Measurements from ENCODE around the gene ACADS. TPM values are rescaled to one million over a fixed set of nuclear protein-coding genes. Genes with fewer than 3 reads are reported as not detected.

The ACADS gene, protein sequence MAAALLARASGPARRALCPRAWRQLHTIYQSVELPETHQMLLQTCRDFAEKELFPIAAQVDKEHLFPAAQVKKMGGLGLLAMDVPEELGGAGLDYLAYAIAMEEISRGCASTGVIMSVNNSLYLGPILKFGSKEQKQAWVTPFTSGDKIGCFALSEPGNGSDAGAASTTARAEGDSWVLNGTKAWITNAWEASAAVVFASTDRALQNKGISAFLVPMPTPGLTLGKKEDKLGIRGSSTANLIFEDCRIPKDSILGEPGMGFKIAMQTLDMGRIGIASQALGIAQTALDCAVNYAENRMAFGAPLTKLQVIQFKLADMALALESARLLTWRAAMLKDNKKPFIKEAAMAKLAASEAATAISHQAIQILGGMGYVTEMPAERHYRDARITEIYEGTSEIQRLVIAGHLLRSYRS
- polyA plus RNA-seq (ENCODE audit: insufficient read length) = 14.5 TPM
- long read RNA-seq, donor 1, transcript ACADS-201 (10 exons, 1,950 nt) = major isoform, 8 of 9 reads
- long read RNA-seq, donor 1, partial matches to known transcripts = 0 of 9 reads
- long read RNA-seq, donor 1, other reads (novel, unspliced or antisense) = 0 of 9 reads
- long read RNA-seq, donor 2, transcript ACADS-201 (10 exons, 1,950 nt) = major isoform, 8 of 18 reads
- long read RNA-seq, donor 2, partial matches to known transcripts = 10 of 18 reads
- long read RNA-seq, donor 2, other reads (novel, unspliced or antisense) = 0 of 18 reads
- long read RNA-seq, donor 3, transcript ACADS-201 (10 exons, 1,950 nt) = major isoform, 9 of 9 reads
- long read RNA-seq, donor 3, partial matches to known transcripts = 0 of 9 reads
- long read RNA-seq, donor 3, other reads (novel, unspliced or antisense) = 0 of 9 reads
- long read RNA-seq, donor 4, partial matches to known transcripts = 9 of 9 reads
- long read RNA-seq, donor 4, other reads (novel, unspliced or antisense) = 0 of 9 reads
- long read RNA-seq, donor 5, transcript ACADS-201 (10 exons, 1,950 nt) = major isoform, 12 of 29 reads
- long read RNA-seq, donor 5, partial matches to known transcripts = 17 of 29 reads
- long read RNA-seq, donor 5, other reads (novel, unspliced or antisense) = 0 of 29 reads
- long read RNA-seq, donor 6, transcript ACADS-201 (10 exons, 1,950 nt) = major isoform, 12 of 28 reads
- long read RNA-seq, donor 6, partial matches to known transcripts = 16 of 28 reads
- long read RNA-seq, donor 6, other reads (novel, unspliced or antisense) = 0 of 28 reads
- long read RNA-seq, donor 7, transcript ACADS-201 (10 exons, 1,950 nt) = major isoform, 15 of 21 reads
- long read RNA-seq, donor 7, partial matches to known transcripts = 0 of 21 reads
- long read RNA-seq, donor 7, other reads (novel, unspliced or antisense) = 5 of 21 reads
- long read RNA-seq, donor 8, partial matches to known transcripts = 0 of 2 reads
- long read RNA-seq, donor 8, other reads (novel, unspliced or antisense) = 0 of 2 reads

DNA sequence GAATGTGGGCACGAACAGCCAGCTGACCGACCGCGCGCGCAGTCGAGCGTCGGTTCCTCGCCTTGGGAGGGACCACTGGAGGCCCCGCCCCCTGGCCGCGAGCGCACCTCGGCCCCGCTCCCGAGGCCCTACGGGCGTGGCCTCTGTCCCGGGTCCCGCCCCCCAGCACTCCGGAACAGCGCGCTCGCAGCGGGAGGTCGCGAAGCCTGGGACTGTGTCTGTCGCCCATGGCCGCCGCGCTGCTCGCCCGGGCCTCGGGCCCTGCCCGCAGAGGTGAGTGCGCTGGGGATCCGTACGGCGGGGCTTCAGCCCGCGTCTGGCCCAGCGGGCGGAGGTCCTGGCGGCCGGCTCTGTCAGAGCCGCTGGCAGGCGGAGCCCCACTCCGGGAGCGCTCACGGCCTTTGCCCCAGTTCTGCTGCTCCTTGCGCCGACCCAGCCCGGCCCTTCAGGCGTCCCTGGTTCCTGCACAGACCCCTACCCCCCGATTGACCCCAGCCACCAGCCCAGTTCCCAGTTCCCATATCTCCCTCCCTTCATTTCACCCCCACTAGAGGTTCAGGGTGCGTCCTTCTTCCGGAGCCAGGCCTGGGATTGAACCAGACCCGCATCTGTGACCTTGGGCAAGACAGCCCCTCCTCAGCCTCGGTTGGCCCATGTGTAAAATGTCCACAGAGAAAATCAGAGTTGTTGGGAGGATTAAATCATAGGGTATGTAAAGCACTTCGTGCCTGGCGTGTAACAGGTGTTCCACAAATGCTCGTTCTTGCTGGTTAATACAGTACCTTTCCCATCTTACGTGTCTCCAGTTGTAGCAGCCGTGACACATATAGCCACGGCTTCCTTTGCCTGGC lies at the start of gene ACADS:
Gene ACADS (plus strand): TSS at position 168 of the 851 bp plus-strand sequence. CDS start 60 bp downstream, at position 228.
- DNase-seq = peak; percentile 85

DNA sequence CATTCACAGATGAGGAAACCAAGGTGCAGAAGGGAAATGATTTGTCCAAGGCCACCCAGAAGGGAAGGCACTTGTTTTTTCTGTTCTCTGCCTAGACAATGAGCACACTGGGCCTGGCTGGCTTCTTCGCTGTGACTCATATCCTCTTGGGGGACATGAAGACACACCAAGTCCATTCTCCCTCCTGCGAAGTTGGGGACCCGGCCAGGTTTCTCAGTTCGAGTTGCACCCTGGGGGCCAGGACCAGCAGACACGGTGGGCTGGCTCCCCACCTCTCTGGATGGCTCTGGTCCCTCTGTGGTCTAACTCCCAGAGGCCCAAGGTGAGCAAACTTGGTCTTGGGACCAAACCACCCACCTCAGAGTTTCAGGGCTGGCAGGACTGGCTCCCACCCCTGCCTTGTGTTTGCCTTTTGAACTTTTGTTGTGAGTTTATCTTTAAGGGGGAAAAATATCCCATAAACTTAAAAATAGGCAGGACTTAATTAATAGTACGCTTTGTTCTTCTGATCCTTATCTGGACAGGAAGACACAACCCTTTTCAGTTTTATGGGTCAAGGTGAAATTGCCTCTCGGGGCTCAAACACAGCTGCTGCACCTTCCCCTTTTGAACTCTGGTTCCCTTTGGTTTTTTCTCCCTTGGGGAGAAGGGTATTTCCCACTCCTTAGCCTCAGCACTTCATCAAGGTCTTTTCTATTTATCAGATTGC lies 47.7 kb upstream of the ACADS start:
- DNase-seq = no peak

DNA sequence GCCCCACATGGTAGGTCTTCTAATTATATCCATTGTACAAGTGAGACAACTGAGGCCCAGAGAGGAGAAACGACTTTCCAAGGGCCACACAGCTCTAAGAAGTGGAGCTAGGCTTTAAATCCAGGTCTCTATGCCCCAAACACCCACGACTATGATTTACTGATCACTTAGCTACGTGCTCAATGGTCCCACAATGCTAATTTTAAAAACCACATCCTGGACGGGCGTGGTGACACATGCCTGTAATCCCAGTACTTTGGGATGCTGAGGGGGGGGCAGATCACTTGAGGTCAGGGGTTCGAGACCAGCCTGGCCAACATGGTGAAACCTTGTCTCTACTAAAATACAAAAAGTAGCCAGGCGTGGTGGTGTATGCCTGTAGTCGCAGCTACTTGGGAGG lies 47.1 kb upstream of the ACADS start:
- DNase-seq = no peak

DNA sequence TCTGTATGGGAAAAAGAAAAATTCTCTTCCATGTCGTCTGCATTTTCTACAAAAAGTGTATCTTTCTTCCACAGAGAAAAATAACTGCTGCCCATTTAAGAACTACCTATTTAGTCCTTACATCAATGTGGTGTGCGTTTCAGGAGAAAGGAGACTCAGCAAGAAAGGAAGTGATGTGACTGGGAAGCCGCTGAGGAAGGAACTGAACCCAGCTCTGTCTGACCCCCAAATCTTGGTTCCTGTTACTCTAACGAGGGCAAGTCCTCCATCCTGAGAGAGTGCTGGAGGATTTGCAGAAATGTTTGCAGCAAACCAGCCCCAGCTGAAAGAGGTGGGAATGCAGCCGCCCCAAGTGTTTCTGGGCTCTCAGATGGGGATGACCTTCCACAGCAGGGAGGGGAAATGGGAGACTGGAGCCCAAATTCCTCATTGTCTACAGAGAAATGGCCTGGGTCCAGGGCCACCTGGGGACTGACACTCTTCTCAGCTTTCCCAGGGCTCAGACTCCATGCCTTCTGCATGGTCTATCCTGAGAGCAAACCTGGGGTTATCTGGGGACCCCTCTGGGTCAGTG lies 45.4 kb upstream of the ACADS start:
- no peak for DNase-seq

DNA sequence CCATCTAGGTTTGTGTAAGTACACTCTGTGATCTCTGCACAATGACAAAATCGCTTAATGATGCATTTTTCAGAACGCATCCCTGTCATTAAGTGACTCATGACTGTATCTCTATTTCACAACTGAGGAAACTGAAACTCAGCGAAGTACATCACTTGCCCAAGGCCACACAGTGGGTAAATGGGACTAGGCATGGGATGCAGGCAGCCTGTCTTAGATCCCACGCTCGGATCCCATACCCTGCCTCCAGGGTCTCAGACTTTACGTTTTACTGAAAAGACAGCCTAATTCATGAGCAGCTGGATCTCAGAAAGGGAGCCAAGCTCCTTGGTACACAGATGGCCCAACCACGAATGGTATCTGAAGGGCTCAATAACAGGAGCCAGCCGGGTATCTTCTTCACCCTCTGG lies 41.1 kb upstream of the ACADS start:
- no peak for DNase-seq

DNA sequence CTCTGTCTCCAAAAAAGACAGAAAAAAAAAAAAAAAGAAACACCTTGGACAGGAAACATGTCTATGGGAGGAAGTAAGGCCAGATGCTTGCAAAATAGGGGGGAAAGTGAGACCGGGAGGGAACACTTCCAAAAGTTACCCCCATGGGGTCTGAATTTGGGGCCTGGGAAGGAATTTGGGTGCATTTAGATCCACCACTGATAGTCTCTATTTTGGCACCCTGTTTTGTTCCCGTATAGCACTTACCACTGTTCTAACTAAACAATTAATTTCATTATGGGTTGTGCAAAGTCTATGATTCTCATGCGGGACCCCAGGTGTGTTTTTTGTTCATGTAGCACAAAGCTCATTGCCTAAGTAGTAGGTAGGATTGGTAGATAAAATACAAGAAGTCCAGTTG lies 40.1 kb upstream of the ACADS start:
- no peak for DNase-seq

DNA sequence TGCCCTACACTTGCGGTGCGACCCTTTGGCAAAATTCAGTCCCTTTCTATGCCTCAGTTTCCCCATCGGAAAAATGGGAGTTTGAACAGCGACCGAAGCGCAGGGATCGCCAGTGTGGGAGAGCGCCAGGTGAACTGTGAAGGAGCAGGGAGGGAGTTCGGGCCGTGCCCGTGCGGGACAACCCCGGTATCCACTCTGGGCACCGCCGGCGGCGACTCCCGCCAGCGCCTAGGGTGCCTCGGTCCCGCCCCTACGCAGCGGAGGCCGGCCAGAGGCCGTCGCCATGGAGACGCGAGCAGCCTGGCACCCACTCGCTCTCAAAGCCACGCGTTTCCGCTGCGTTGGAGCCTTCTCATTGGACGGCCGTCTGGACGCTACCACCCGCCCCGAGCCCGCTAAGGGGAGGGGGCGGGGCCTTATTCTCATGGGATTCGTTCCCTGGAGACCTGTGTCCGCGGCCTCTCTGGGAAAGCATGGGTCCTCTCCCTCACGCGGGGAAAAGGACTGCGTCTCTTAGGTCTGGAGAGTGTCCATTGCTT lies 39.4 kb upstream of the ACADS start:
- DNase-seq = peak; percentile 97

DNA sequence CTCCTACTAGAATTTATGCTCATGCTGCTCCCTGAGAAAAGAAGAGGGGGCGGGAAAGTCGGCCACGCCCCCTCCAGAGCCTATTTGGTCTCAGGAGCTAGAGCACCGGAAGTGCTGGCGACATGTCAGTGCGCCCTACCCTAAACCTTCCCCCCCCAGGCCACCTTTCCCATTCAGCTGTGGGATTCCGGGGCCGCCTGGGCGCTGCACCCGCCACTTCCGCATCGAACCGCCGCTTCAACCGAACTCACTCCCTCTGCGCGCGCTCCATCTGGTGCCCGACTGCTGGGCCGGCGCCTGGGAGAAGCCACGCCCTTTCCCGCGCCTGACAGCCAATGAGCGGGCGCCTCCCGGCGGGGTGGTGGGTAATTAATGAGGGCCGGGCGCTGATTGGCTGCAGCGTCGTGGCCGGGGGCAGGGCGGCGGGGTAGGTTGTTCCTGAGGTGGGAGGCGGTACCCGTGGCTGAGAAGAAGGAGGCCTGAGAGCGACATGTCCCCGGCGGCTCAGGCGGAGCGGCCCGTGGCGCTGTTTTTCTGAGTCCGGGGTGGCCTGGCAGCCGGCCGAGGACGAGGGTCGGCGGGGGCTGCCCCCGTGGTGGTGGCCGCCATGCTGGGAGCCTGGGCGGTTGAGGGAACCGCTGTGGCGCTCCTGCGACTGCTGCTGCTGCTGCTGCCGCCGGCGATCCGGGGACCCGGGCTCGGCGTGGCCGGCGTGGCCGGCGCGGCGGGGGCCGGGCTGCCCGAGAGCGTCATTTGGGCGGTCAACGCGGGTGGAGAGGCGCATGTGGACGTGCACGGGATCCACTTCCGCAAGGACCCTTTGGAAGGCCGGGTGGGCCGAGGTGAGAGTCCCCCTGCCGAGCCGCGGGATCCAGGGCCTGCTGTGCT lies 38.7 kb upstream of the ACADS start, which contains the start of gene MLEC:
Gene MLEC (plus strand): TSS at position 460 of the 888 bp plus-strand sequence. CDS start 148 bp downstream, at position 608.
- peak; percentile 97 for DNase-seq

DNA sequence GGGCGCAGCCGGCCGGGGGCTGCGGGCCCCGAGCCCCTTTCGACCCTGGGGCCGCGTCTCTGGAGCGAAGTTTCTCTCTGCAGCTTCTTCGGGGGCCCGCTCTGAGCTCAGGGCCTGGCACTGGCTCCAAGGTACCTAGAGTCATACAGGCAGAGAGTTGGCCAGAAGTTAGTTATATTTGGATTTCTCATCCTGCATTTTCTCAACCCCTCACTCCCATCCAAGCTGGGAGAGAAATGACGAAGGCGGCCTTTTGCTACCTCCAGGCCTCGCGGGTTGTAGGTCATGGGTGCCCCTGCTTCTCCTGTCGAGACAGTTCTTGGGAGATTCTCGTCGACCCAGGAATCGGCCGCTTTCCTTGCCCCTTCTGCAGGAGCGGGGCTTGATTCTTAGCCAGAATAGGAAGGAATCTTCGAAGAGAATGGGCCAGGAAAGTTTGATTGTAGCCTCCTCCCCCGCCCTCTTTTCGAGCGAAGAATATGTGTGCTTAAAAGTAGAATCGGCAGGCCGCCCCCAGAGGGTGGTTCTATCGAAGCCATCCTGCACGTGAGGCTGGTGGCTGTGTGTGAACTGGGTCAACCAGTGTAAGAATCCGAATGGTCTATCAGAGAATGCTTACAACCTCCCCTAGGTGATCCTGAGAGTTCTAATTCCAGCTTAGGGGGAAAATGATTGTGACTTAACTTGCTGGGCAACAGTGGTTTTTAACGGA lies 37.9 kb upstream of the ACADS start:
- DNase-seq = no peak

DNA sequence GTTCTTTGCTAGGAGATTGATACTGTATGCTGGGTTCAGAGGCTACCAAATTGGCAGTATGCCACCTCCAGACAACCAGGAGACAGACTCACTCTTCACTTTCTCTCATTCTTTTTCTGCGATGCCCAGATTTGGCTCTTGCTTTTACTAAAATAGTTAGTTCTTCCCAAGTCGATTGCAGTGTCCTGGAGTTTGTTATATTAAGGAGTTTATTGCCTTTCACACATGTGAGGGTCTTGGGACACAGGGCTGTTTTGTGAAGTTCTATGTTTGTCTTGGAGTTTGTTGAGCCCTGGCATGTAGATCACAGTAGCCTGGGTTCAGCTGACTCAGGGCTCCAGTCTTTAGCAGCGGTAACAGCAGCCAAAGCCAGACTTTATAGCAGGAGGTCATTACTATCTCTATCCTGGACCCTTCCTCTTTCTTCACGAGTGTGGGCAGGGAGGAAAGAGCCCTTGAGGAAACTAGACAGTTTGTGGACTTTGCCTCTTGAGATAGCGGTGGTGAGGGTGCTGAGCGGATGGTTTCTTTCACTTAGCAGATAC lies 37.0 kb upstream of the ACADS start:
- no peak for DNase-seq

DNA sequence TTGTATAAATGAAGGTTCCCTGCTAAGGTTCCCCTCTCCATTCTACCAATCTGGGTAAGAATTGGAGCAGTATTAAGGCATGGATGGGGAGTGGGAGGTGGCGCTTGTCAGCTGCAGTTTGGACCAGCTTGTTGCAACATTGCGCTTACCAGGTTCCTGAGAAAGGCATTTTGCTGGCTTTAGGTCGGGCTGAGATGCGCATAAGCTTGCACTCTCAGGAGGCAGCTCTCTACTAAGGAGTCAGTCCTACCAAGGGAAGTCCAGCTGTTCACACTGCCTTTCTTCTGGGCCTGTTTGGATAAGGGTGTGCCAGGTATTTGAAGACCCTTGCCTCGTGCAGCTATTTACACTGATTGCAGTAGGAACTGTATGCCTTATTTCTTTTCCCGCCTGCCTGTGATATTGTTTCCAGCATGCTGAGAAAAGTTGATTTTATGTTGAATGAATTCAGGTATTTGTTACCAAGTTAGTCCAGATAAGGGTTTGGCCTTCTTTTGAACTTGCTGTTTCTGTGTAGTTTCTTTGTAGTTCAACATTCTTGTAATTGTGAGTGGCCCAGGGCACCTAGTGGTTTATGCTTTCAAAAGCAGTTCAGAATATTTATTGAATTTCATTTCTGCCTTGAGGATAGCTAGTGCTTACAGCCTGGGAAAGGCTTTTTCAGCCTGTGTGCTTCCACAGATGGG lies 36.1 kb upstream of the ACADS start:
- DNase-seq = no peak

DNA sequence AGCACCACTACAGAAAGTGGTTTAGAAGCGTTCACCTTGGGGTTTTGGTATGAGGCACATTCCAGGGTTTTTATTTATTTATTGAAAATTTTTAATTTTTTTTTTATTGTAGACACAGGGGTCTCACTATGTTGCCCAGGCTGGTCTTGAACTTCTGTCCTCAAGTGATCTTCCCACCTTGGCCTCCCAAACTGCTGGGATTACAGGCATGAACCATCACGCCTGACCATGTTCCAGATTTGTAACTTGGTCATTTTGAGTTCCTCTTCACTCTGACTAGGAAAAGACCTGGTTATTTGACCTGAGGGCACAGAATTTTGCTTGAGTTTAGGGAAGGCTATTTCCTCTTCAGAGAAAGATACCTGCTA lies 35.6 kb upstream of the ACADS start:
- DNase-seq = no peak

DNA sequence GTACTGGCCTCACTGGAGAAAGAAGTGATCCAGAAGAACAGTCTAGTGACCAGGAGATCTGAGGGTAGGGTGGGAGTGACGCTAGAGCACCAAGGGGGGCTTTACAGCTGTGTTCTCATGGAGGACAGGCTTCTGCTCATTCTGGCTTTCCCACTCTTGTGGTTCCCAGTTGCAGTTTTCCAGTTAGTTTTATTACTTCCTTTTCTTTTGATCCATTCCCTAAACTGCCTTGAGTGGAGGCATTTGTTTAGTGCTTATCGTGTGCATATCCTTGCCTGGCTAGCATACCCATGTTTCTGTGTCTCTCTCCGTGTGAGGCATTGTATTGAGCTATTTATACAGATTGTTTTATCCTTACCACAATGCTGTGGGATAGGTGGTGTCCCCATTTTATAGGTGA lies 34.6 kb upstream of the ACADS start:
- no peak for DNase-seq

DNA sequence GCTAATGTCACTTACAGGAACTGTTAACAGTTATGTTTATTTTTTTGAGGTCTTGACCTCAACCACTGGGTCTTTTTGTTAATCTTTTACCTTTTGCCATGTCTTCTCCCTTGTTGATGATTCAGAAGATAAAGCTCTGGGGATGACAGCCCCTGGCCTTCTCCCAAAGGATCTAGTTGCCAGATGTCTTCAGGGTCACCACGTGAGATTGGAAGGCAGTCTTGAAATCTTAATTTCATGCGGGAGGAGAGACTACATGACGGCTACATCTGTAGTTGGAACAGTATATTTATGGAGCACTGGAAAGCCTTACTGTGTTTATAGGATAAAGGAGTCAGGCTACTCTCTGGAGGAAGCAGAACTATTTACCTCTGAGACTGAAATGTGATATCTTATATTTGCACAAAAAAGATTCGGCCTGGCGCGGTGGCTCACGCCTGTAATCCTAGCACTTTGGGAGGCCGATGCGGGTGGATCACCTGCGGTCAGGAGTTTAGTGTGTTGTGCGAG lies 33.0 kb upstream of the ACADS start:
- DNase-seq = no peak

DNA sequence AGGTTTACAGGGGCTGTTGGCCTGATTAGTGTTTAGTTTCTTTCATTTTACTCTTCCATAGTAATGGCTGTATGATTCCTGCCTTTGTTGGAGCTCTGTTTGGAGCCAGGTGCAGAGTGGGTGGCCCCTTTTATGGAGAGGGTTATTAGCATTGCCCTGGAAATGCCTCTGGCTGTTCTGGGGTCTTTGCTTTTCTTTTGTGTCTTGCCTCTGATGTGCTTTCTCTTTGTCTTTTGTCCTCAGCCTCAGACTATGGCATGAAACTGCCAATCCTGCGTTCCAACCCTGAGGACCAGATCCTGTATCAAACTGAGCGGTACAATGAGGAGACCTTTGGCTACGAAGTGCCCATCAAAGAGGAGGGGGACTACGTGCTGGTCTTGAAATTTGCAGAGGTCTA lies 31.8 kb upstream of the ACADS start:
- no peak for DNase-seq

DNA sequence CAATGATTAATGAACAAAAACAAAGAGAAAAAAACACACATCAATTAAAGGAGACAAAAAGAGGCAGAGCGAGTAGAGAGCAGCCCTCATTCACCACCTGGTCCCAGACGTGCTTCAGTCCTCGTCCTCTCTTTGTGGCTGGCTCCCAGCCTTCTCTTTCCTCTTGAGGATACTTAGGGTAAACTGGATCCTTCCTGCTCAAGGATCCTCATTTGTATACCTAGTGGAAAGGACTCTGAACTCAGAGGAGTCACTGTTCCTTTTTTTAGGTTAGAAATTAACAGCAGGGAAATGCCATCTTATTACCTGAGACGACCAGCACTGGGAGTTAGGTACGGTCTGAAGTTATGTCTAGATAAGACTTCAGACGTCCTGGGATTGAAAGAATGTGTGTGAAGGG lies 29.0 kb upstream of the ACADS start:
- no peak for DNase-seq

DNA sequence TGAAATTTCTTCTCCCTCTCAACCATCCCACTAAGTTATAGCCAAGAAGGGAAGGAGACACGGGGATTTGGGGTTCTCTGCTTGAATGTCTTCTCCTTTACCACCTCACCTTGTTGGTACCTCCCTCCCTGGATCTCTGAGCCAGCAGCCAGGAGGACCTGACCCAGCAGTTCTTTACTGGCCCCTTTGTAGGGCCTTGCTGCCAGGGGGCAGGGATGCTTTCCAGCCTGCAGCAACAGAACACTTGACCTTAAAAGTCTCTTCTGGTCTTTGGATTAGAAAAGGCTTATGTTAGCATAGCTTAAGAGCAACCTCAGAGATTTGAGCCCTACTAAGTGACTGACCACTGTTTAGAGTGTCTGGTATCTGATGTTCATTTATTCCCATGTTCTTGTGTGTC lies 28.3 kb upstream of the ACADS start:
- no peak for DNase-seq

Measured in left kidney (tissue), 8 donors.